Choroid plexus epithelial cell (primary cell): ENCODE data around the gene CTNNA1.
"Not testable (repeated sequence)": the region's sequence is repeated elsewhere in the genome, so short reads cannot be mapped to it uniquely, and the experiment has no call there.

ENCODE experiments used
- DNase-seq: peaks from one replicate; pipeline ENCODE4 v3.0.0-alpha.2; 2010; ENCODE audit warnings: low read depth
- H3K4me3 ChIP-seq: 2 replicates; pipeline ENCODE4 v1.5.1; 2011; ENCODE audit warnings: low read depth, mild to moderate bottlenecking, control low read depth, low read length, moderate library complexity
- TF ChIP-seq, protein P1 (sequence below): conservative IDR thresholded peaks from 2 replicates; pipeline ENCODE4 v1.5.1; 2011; ENCODE audit warnings: low read depth, mild to moderate bottlenecking, control low read depth, inconsistent platforms, low read length, moderate library complexity

CTNNA1 gene

DNA sequence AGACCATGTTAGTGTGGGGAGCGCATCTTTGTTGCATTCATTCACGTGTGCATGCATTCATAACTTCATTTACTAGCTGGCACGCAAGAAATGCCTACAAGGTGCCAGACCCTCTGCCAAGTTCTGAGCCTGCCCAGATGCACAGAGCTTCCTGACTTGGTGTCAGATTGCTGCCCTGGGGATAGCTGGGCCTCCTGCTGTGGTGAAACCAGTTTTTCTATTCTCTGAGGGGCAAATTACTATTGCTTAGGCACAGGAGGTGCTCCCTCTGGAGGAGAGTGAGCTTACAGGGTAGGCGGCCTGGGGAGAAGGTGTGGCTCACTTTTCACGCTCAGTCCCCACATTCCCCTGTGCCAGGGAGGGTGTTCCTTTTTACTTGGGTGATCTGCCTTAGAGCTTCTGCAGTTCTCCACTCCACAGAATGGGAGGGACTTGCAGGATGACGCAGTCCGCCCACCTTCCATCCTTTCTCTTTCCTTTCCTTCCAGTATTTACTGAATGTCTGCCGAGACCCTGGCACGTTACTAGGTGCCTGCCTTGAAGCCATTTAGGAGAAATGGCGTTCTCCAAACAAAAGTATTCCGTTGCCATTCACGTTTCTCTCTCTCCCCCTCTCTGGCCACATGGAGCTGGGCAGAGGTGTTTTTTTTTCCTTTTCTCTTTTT is 27.9 kb upstream of the CTNNA1 start:
- peak; percentile 68 for DNase-seq
- TF ChIP-seq, protein P1, sequence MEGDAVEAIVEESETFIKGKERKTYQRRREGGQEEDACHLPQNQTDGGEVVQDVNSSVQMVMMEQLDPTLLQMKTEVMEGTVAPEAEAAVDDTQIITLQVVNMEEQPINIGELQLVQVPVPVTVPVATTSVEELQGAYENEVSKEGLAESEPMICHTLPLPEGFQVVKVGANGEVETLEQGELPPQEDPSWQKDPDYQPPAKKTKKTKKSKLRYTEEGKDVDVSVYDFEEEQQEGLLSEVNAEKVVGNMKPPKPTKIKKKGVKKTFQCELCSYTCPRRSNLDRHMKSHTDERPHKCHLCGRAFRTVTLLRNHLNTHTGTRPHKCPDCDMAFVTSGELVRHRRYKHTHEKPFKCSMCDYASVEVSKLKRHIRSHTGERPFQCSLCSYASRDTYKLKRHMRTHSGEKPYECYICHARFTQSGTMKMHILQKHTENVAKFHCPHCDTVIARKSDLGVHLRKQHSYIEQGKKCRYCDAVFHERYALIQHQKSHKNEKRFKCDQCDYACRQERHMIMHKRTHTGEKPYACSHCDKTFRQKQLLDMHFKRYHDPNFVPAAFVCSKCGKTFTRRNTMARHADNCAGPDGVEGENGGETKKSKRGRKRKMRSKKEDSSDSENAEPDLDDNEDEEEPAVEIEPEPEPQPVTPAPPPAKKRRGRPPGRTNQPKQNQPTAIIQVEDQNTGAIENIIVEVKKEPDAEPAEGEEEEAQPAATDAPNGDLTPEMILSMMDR, result peak; percentile 57

DNA sequence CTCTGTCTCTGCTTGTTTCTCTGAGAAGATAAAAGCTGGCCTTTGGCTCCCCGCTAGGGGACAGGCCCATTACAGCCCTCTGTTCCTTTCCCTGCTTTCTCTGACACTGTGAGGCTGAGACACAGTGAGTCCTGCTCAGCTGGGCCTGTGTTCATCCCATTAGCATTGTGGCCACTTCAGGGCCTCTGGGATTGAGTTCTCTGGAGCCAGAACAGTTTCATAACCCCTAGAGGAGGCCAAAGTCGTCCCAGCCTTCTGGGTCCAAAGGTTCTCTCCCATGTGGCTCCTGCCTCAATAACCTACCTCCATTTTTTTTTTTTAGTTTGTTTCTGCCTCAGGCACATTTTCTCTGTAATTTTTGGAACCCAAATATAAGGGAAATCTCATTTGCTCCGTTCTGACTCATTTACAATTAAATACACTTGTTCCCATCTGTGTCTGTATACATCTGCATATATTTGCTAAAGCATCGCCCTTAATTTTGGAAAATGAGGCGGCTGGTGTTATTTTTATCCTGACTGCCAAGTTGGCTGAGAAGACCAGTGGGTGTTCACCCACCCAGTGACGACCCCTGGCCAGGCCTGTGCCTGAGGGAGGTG is 27.3 kb upstream of the CTNNA1 start:
- no peak overlapping the region for H3K4me3 ChIP-seq
- TF ChIP-seq, protein P1, result peak; percentile 15
- no peak for DNase-seq

More for the DNA sequence above, 27.9 kb upstream of the CTNNA1 start:
- H3K4me3 ChIP-seq, result peak overlapping the region; percentile 26

DNA sequence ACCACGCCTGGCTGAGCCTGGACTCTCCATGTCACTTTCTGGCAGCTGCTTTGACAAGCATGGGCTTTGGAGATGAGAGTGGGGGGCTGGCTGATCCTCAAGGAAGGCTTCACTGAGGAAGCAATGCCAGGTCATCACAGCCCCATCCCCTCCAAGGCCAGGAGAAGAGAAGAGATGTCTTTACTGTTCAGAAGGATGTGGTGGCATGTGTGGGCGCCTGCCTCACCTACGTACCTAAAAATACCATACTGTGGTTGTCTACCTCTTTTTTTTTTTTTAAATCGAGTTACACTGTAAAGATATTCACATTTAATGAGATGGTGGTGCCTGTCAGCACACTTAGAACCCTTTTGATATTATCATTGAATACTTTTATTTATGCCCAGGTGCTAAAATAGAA is 26.4 kb upstream of the CTNNA1 start:
- TF ChIP-seq, protein P1, result no peak
- no peak overlapping the region for H3K4me3 ChIP-seq
- no peak for DNase-seq

DNA sequence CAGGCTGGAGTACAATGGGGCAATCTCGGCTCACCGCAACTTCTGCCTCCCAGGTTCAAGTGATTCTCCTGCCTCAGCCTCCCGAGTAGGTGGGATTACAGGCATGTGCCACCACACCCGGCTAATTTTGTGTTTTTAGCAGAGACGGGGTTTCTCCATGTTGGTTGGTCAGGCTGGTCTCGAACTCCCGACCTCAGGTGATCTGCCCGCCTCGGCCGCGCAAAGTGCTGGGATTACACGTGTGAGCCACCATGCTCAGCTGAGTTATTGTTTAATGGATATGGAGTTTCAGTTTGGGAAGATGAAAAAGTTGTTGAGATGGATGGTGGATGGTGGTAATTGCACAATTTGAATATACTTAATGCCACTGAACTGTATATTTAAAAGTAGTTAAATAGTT is 22.7 kb upstream of the CTNNA1 start:
- not testable (repeated sequence) for H3K4me3 ChIP-seq, DNase-seq

DNA sequence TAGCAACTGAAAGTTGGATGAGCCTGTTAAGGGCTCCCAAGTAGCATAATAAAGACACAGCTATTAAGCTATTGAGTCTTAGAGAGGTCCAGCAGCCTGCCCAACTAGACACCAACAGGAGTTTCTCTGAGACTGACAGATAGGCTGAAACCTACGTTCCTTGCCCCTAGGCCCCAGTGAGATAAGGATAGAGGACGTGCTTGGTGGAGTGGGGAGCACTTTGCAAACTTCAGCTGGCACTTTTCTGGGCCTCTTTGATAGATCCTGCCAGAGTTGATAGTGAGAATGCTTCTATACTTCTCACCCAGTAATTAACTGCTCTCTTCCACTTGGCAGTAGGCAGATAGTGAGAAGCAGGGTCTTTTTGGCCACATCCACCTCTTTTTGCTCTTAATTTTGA is 20.8 kb upstream of the CTNNA1 start:
- TF ChIP-seq, protein P1, result no peak
- H3K4me3 ChIP-seq, result no peak overlapping the region
- DNase-seq, result no peak

DNA sequence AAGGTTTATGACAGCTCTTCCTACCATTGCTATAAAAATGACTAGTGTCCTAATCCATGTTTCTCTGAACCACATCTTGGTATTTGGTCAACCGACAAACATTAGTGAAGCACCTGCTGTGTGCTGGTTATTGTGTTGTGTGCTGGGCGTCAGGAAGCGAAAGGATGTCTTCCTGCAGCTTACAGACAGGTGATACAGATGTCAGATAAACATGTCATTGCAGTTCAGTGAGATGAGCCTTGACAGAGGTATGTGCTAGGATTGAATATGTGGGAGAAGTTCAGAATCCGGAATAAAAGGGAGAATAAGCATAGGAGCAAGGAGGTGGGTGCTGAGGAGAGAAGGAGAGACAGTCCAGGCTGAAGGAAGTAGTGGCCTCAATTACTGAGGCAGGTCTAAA is 20.3 kb upstream of the CTNNA1 start:
- TF ChIP-seq, protein P1, result no peak
- DNase-seq, result no peak
- H3K4me3 ChIP-seq, result no peak overlapping the region

DNA sequence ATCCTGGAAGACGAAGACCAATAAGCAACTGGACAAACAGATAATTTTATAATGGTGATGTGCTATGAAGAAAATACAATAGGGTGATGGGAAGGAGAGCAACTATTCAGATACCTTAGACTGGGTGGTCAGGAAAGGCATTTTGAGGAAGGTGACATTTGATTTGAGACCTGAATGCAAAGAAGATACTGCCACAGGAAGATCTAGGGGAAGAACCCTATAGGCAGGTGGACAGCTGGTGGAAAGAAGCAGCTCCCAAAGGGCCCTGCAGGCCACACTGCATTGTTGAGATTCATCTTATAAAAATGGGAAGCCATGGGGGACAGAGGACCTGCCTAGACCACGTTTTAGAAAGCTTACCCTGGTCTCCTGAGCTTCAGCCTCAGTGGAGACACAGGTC is 19.7 kb upstream of the CTNNA1 start:
- no peak for DNase-seq
- TF ChIP-seq, protein P1, result no peak
- no peak overlapping the region for H3K4me3 ChIP-seq
